ENCODE results near the gene CCDC174.

DNA sequence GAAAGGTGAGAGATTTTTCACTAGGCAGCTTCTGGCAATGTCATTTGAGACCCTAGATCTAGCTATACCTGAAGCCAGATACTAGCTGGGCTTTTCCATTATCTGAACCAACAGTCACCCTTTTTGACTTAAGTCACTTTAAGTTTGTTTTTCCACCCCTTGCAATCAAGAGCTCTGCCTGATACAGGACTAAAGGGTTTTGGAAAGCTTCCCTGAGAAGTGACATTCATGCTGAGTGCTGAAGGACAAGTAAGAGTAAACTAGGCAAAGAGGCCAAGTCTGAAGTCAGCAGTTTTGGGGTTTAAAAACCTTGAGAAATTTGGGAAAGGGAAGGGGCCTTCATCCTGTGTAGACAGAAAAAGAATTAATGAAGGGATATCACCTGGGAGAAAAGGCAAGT lies 27.1 kb upstream of the CCDC174 start:
- no peak for TF ChIP-seq POLR2AphosphoS5 (IDR thresholded peaks at IDR 0.05; ENCODE audit: low read depth, low read length)
- TF ChIP-seq SIN3A (IDR thresholded peaks at IDR 0.05; ENCODE audit: borderline replicate concordance, insufficient read depth, low read length): no peak
